Colonic mucosa (tissue), 4 donors: Measurements from ENCODE around the gene CCL16. TPM values are rescaled to one million over a fixed set of nuclear protein-coding genes. Genes with fewer than 3 reads are reported as not detected.
"Not testable (repeated sequence)": the region's sequence is repeated elsewhere in the genome, so short reads cannot be mapped to it uniquely, and the experiment has no call there.

Experiments
- DNase-seq: peaks from one replicate; pipeline ENCODE4 v3.0.0-alpha.2; 2020
- H3K27ac ChIP-seq: fragments of 200-600 bp; one replicate; pipeline ENCODE4 v1.8.0; 2021
- H3K27me3 ChIP-seq: fragments of 200-600 bp; one replicate; pipeline ENCODE4 v1.8.0; 2021
- H3K36me3 ChIP-seq: fragments of 200-600 bp; one replicate; pipeline ENCODE4 v1.8.0; 2021
- H3K4me1 ChIP-seq: fragments of 200-600 bp; one replicate; pipeline ENCODE4 v1.8.0; 2021; ENCODE audit warnings: mild to moderate bottlenecking
- H3K4me3 ChIP-seq: fragments of 200-600 bp; one replicate; pipeline ENCODE4 v1.8.0; 2021
- H3K9ac ChIP-seq, 2 donors: one replicate each; pipeline ENCODE4 v1.7.0; 2013; ENCODE audit warnings: control low read depth in 2 of 2, low read depth in 2 of 2, low read length in 2 of 2
- H3K9me3 ChIP-seq: fragments of 200-600 bp; one replicate; pipeline ENCODE4 v1.8.0; 2021
- intact Hi-C: fragments of 100-400 bp; cut with DNase I; formaldehyde crosslinking; loops from one replicate; pipeline ENCODE4 v1.14.1; 2022
- total RNA-seq, 2 donors: library from RNA; stranded (reverse); fragmentation: NEBNext Ultra II Directional in 1 of 2; extraction: Animal tissue kit (Norgen Biotek cat#: 25700) in 1 of 2; gene quantifications; one replicate each; pipeline ENCODE4 v1.2.1, GENCODE V29; 2021
- TF ChIP-seq, protein P1 (sequence below): fragments of 200-600 bp; IDR thresholded peaks from one replicate; pipeline ENCODE4 v1.8.0; 2022; ENCODE audit warnings: antibody characterized with exemption, mild to moderate bottlenecking
- donor health status: healthy.
- donor health status: DM: no; HTN: no; CAD: no.
- donor health status: DM: no; HTN: no; CAD: no.

The CCL16 gene
- total RNA-seq, 2 donors from 2014 or later, result not detected

DNA sequence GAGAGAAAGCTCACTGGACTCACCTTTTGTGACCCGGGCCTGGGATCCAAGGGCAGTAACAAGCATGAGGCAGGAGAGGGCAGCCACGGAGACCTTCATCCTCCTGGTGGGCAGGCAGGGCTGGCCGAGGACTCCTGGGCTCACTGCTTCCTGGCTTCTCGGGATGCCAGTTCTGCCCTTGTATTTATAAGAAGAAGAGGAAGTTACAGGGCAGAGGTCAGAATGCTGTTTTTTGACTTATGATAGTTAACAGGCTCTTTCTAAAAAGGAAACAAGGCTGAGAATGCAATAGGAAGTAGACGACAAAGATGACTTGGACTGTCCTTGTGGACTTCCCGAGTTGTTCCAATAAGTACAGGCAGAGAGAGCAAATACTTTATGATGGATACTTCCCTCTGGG, 36.5 kb upstream of the CCL16 start, which contains the start of gene CCL23:
Gene CCL23 (minus strand): TSS at position 174 of the 400 bp plus-strand sequence. CDS start 75 bp downstream, at position 99.
- Histone ChIP-seq H3K36me3 (no peaks in the 10 kb centered on the region), H3K4me3 (no peak within 1 kb of the TSS), H3K9ac (no peak within 1 kb of the TSS), H3K4me1 (no peaks in the 10 kb centered on the region), H3K9me3 (no peaks in the 10 kb centered on the region), H3K27ac (no peak within 1 kb of the TSS), H3K27me3 (no peaks in the 10 kb centered on the region)
- DNase-seq, result no peak
- intact Hi-C loops, result no loop called here
- TF ChIP-seq, protein P1, sequence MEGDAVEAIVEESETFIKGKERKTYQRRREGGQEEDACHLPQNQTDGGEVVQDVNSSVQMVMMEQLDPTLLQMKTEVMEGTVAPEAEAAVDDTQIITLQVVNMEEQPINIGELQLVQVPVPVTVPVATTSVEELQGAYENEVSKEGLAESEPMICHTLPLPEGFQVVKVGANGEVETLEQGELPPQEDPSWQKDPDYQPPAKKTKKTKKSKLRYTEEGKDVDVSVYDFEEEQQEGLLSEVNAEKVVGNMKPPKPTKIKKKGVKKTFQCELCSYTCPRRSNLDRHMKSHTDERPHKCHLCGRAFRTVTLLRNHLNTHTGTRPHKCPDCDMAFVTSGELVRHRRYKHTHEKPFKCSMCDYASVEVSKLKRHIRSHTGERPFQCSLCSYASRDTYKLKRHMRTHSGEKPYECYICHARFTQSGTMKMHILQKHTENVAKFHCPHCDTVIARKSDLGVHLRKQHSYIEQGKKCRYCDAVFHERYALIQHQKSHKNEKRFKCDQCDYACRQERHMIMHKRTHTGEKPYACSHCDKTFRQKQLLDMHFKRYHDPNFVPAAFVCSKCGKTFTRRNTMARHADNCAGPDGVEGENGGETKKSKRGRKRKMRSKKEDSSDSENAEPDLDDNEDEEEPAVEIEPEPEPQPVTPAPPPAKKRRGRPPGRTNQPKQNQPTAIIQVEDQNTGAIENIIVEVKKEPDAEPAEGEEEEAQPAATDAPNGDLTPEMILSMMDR, result no peak

DNA sequence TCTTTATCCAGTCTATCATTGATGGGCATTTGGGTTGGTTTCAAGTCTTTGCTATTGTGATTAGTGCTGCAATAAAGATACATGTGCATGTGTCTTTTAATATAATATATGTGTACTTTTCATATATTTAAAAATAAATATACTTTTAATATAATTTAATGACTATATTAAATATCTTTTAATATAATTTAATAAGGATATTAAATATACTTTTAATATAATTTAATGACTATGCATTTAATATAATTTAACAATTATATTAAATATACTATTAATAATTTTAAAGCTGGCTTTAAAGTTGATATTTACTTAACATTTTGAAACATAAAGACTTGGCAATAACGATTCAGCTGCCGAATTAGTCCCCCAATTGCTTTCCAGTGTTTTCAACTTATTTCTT, 35.3 kb upstream of the CCL16 start:
- TF ChIP-seq, protein P1, result no peak
- intact Hi-C loops, result no loop called here
- no peaks in the 10 kb centered on the region for H3K4me1 ChIP-seq

DNA sequence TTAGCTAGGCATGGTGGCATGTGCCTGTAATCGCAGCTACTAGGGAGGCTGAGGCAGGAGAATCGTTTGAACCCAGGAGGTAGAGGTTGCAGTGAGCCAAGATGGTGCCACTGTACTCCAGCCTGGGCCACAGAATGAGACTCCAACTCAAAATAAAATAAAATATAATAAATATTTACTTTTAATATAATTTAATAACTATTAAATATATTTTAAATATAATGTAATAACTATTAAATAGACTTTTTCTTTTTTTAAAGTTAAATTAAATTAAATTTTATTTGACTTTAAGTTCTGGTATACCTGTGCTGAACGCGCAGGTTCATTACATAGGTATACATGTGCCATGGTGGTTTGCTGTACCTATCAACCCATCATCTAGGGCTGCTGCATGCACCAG, 34.6 kb upstream of the CCL16 start:
- H3K27ac ChIP-seq, H3K9ac ChIP-seq, H3K9me3 ChIP-seq, H3K4me3 ChIP-seq, H3K4me1 ChIP-seq, DNase-seq, H3K27me3 ChIP-seq, intact Hi-C loops, H3K36me3 ChIP-seq: not testable (repeated sequence)

More for the DNA sequence above, 35.3 kb upstream of the CCL16 start:
- no peak for DNase-seq
- no peaks in the 10 kb centered on the region for H3K27me3 ChIP-seq
- H3K4me3 ChIP-seq, result no peak overlapping the region
- no peaks in the 10 kb centered on the region for H3K36me3 ChIP-seq
- no peak overlapping the region for H3K27ac ChIP-seq
- H3K9ac ChIP-seq, result no peak overlapping the region
- no peaks in the 10 kb centered on the region for H3K9me3 ChIP-seq

DNA sequence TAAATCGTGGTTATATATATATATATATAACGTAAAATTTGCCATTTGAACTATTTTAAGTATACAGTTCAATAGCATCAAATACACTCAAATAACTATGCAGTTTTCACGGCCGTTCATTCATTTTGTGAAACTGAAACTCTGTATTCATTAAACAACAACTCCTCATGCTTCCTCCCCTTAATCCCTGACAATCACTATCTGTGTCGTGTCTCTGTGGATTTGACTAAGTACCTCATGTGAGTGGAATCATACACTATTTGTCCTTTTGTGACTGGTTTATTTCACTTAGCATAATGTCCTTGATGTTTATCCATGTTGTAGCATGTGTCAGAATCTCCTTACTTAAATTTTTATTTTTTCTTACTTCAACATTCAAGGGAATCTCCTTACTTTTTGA, 33.6 kb upstream of the CCL16 start:
- H3K27ac ChIP-seq, result no peak overlapping the region

DNA sequence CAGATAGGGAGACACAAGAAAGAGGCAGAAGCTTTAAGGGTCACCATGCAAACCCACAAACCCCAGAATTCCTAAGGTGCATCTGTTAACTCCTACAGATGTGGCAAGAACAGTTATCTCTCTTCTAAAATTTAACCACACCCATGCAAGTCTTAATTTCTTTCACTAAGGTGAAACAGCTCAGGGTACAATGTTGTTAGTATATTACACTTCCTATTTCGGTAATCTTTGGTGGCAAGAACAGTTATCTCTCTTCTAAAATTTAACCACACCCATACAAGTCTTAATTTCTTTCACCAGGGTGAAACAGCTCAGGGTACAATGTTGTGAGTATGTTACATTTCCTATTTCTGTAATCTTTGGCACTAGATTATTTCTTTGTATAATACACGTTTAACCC, 29.9 kb upstream of the CCL16 start:
- DNase-seq, result no peak
- intact Hi-C loops, result no loop called here
- H3K27ac ChIP-seq, result no peak overlapping the region
- no peak overlapping the region for H3K9ac ChIP-seq
- TF ChIP-seq, protein P1, result no peak
- no peaks in the 10 kb centered on the region for H3K27me3 ChIP-seq
- H3K4me1 ChIP-seq, result no peaks in the 10 kb centered on the region
- no peaks in the 10 kb centered on the region for H3K9me3 ChIP-seq
- no peaks in the 10 kb centered on the region for H3K36me3 ChIP-seq
- no peak overlapping the region for H3K4me3 ChIP-seq

More for the DNA sequence above, 33.6 kb upstream of the CCL16 start:
- Histone ChIP-seq H3K4me1 (no peaks in the 10 kb centered on the region), H3K9ac (no peak overlapping the region), H3K36me3 (no peaks in the 10 kb centered on the region), H3K9me3 (no peaks in the 10 kb centered on the region), H3K27me3 (no peaks in the 10 kb centered on the region), H3K4me3 (no peak overlapping the region)
- TF ChIP-seq, protein P1, result no peak
- intact Hi-C loops, result no loop called here
- DNase-seq, result no peak

DNA sequence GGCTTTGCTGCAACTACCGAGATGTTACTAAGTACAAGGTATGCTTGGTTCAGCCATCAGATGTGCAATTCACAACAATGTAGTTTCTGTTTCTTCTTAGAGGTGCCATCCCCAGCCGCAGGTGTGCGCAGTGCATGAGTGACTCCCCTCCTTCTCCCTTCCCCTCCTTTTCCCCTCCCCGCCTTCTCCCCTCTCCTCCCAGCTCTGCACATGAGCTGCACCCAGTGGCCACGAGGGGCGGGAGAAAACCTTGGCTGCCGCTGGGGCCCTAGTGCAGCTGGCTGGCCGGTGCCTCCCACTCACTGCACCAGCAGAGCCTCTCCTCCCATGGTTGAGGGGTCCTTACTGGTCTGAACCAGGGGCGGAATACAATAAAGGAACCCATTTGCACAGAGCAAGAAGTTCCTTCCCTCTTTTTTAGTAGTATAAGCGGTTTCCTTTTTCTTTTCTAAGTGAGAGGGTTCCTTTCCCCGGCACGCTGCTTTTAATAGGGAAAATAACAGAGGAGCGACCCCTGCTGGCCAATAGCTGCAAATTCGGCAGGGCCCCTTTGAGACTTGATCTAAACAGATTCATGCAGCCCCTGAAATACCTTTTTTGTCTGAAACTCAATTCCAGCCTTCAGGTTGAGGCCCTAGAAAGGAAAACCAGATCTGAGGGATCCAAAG, 27.8 kb upstream of the CCL16 start:
- Histone ChIP-seq H3K4me1 (no peaks in the 10 kb centered on the region), H3K27me3 (no peaks in the 10 kb centered on the region), H3K36me3 (no peaks in the 10 kb centered on the region), H3K4me3 (no peak overlapping the region), H3K9me3 (no peaks in the 10 kb centered on the region), H3K27ac (no peak overlapping the region), H3K9ac (no peak overlapping the region)
- intact Hi-C loops, result no loop called here
- TF ChIP-seq, protein P1, result peak; percentile 36
- DNase-seq, result peak; percentile 35
